Subcutaneous abdominal adipose tissue (tissue), 5 donors: Measurements from ENCODE around the gene TMED1.

Source experiments
- H3K27ac ChIP-seq: one replicate; pipeline ENCODE4 v1.7.0; 2013; ENCODE audit warnings: low read depth, mild to moderate bottlenecking, inconsistent platforms, low read length, moderate library complexity
- H3K27me3 ChIP-seq, 5 donors: one replicate each; pipeline ENCODE4 v1.7.0; 2013; ENCODE audit warnings: low read length in 5 of 5, inconsistent platforms in 1 of 5; ENCODE audit not compliant: control insufficient read depth in 5 of 5, insufficient read depth in 4 of 5
- H3K36me3 ChIP-seq, 5 donors: one replicate each; pipeline ENCODE4 v1.7.0; 2013; ENCODE audit warnings: low read length in 5 of 5; ENCODE audit not compliant: control insufficient read depth in 5 of 5, insufficient read depth in 5 of 5
- H3K4me1 ChIP-seq, 5 donors: one replicate each; pipeline ENCODE4 v1.7.0; 2013; ENCODE audit warnings: low read length in 5 of 5, mild to moderate bottlenecking in 3 of 5, moderate library complexity in 1 of 5; ENCODE audit not compliant: control insufficient read depth in 5 of 5, insufficient read depth in 5 of 5
- H3K4me3 ChIP-seq, 5 donors: one replicate each; pipeline ENCODE4 v1.7.0; 2013; ENCODE audit warnings: low read length in 5 of 5, low read depth in 1 of 5
- H3K9ac ChIP-seq, 5 donors: one replicate each; pipeline ENCODE4 v1.7.0; 2013; ENCODE audit warnings: low read length in 5 of 5, mild to moderate bottlenecking in 4 of 5, moderate library complexity in 3 of 5
- H3K9me3 ChIP-seq, 5 donors: one replicate each; pipeline ENCODE4 v1.7.0; 2013; ENCODE audit warnings: low read length in 5 of 5; ENCODE audit not compliant: control insufficient read depth in 5 of 5
- donor health status: healthy.
- donor health status: healthy.
- donor health status: healthy.
- donor health status: healthy.
- donor health status: healthy.

The TMED1 gene

GRCh38 chr19:10832939-10833296, 3.1 kb downstream of the TMED1 start:
- H3K4me1 ChIP-seq, result peaks cover 0 to 20% (median 17%) of the 10 kb centered on the region in 5 donors
- no peaks in the 10 kb centered on the region for H3K27me3 ChIP-seq
- H3K4me3 ChIP-seq, result no peak overlapping the region
- H3K27ac ChIP-seq, result no peak overlapping the region
- H3K36me3 ChIP-seq, result peaks cover 0 to 59% (median 46%) of the 10 kb centered on the region in 5 donors
- H3K9ac ChIP-seq, result no peak overlapping the region
- H3K9me3 ChIP-seq, result peaks cover 0 to 6% (median 5%) of the 10 kb centered on the region in 5 donors

- H3K27me3 ChIP-seq, result no peaks in the 10 kb centered on the region
- peak overlapping the region in 1 of 5 donors; percentile 21 for H3K9ac ChIP-seq
- H3K4me3 ChIP-seq, result no peak overlapping the region
- H3K36me3 ChIP-seq, result peaks cover 0 to 59% (median 46%) of the 10 kb centered on the region in 5 donors
- peaks cover 0 to 6% (median 5%) of the 10 kb centered on the region in 5 donors for H3K9me3 ChIP-seq
- H3K27ac ChIP-seq, result no peak overlapping the region
- peaks cover 0 to 20% (median 17%) of the 10 kb centered on the region in 5 donors for H3K4me1 ChIP-seq
These were observed 3.7 kb downstream of the TMED1 start for GRCh38 chr19:10831987-10832938.

GRCh38 chr19:10830931-10831779, 4.9 kb downstream of the TMED1 start:
- peaks cover 0 to 11% (median 9%) of the 10 kb centered on the region in 5 donors for H3K4me1 ChIP-seq
- H3K36me3 ChIP-seq, result peaks cover 0 to 69% (median 55%) of the 10 kb centered on the region in 5 donors
- H3K27me3 ChIP-seq, result no peaks in the 10 kb centered on the region
- no peak overlapping the region for H3K4me3 ChIP-seq
- no peaks in the 10 kb centered on the region for H3K9me3 ChIP-seq
- H3K27ac ChIP-seq, result no peak overlapping the region
- H3K9ac ChIP-seq, result no peak overlapping the region

- Histone ChIP-seq H3K9ac (no peak overlapping the region), H3K4me3 (no peak overlapping the region), H3K9me3 (no peaks in the 10 kb centered on the region), H3K4me1 (peaks cover 0 to 7% (median 7%) of the 10 kb centered on the region in 5 donors), H3K27me3 (no peaks in the 10 kb centered on the region), H3K27ac (no peak overlapping the region), H3K36me3 (peaks cover 0 to 77% (median 62%) of the 10 kb centered on the region in 5 donors)
These were observed 5.6 kb downstream of the TMED1 start for GRCh38 chr19:10830370-10830769.

GRCh38 chr19:10829967-10830366, 6.0 kb downstream of the TMED1 start:
- H3K4me3 ChIP-seq, result no peak overlapping the region
- H3K27me3 ChIP-seq, result no peaks in the 10 kb centered on the region
- no peak overlapping the region for H3K9ac ChIP-seq
- peaks cover 0 to 80% (median 66%) of the 10 kb centered on the region in 5 donors for H3K36me3 ChIP-seq
- peaks cover 0 to 3% (median 3%) of the 10 kb centered on the region in 5 donors for H3K4me1 ChIP-seq
- no peak overlapping the region for H3K27ac ChIP-seq
- no peaks in the 10 kb centered on the region for H3K9me3 ChIP-seq

- no peaks in the 10 kb centered on the region for H3K27me3 ChIP-seq
- H3K27ac ChIP-seq, result no peak overlapping the region
- no peaks in the 10 kb centered on the region for H3K9me3 ChIP-seq
- no peaks in the 10 kb centered on the region for H3K4me1 ChIP-seq
- no peak overlapping the region for H3K4me3 ChIP-seq
- H3K36me3 ChIP-seq, result peaks cover 0 to 84% (median 73%) of the 10 kb centered on the region in 5 donors
- H3K9ac ChIP-seq, result no peak overlapping the region
These were observed 6.8 kb downstream of the TMED1 start for GRCh38 chr19:10828981-10829821.

GRCh38 chr19:10826846-10827245, 9.2 kb downstream of the TMED1 start:
- no peak overlapping the region for H3K9ac ChIP-seq
- peaks cover 0 to 74% (median 65%) of the 10 kb centered on the region in 5 donors for H3K36me3 ChIP-seq
- no peak overlapping the region for H3K4me3 ChIP-seq
- H3K4me1 ChIP-seq, result no peaks in the 10 kb centered on the region
- H3K9me3 ChIP-seq, result no peaks in the 10 kb centered on the region
- no peaks in the 10 kb centered on the region for H3K27me3 ChIP-seq
- H3K27ac ChIP-seq, result no peak overlapping the region

- no peak overlapping the region for H3K27ac ChIP-seq
- peaks cover 0 to 72% (median 63%) of the 10 kb centered on the region in 5 donors for H3K36me3 ChIP-seq
- H3K9me3 ChIP-seq, result no peaks in the 10 kb centered on the region
- no peak overlapping the region for H3K9ac ChIP-seq
- H3K27me3 ChIP-seq, result no peaks in the 10 kb centered on the region
- no peaks in the 10 kb centered on the region for H3K4me1 ChIP-seq
- H3K4me3 ChIP-seq, result no peak overlapping the region
These were observed 9.8 kb downstream of the TMED1 start for GRCh38 chr19:10826231-10826630.

GRCh38 chr19:10823690-10824089, 12.3 kb downstream of the TMED1 start:
- peaks cover 0 to 68% (median 62%) of the 10 kb centered on the region in 5 donors for H3K36me3 ChIP-seq
- H3K27me3 ChIP-seq, result no peaks in the 10 kb centered on the region
- no peak overlapping the region for H3K9ac ChIP-seq
- H3K4me3 ChIP-seq, result no peak overlapping the region
- no peak overlapping the region for H3K27ac ChIP-seq
- peaks cover 0 to 5% (median 2%) of the 10 kb centered on the region in 5 donors for H3K4me1 ChIP-seq
- no peaks in the 10 kb centered on the region for H3K9me3 ChIP-seq
